Measurements from ENCODE around the gene IRX1. TPM values are rescaled to one million over a fixed set of nuclear protein-coding genes. Genes with fewer than 3 reads are reported as not detected.

IRX1 gene
- total RNA-seq, 2 donors from 2014 or later: not detected

- no peak for ATAC-seq (replicated peaks)
- Mint-ChIP-seq H3K4me3 (no peak overlapping the region), H3K4me1 (no peaks in the 10 kb centered on the region), H3K27me3 (peaks cover 28% of the 10 kb centered on the region), H3K27ac (no peak overlapping the region), H3K9me3 (no peaks in the 10 kb centered on the region), H3K36me3 (ENCODE audit: low read depth) (no peaks in the 10 kb centered on the region)
Observed at GRCh38 chr5:3607541-3608181, 12.0 kb downstream of the IRX1 start.

- no peak for ATAC-seq (replicated peaks)
- H3K4me1 Mint-ChIP-seq: no peaks in the 10 kb centered on the region
Observed at GRCh38 chr5:3609120-3609681, 13.6 kb downstream of the IRX1 start.

GRCh38 chr5:3612591-3613042, 17.0 kb downstream of the IRX1 start:
- Mint-ChIP-seq H3K9me3 (peaks cover 12% of the 10 kb centered on the region), H3K27ac (no peak overlapping the region), H3K27me3 (peaks cover 5% of the 10 kb centered on the region), H3K4me1 (no peaks in the 10 kb centered on the region), H3K4me3 (no peak overlapping the region), H3K36me3 (ENCODE audit: low read depth) (no peaks in the 10 kb centered on the region)
- no peak for ATAC-seq (replicated peaks)

More at GRCh38 chr5:3609120-3609681, 13.6 kb downstream of the IRX1 start:
- no peak overlapping the region for H3K27ac Mint-ChIP-seq
- peaks cover 2% of the 10 kb centered on the region for H3K9me3 Mint-ChIP-seq
- no peaks in the 10 kb centered on the region for H3K36me3 Mint-ChIP-seq (ENCODE audit: low read depth)
- H3K27me3 Mint-ChIP-seq: peaks cover 18% of the 10 kb centered on the region
- no peak overlapping the region for H3K4me3 Mint-ChIP-seq

DNA sequence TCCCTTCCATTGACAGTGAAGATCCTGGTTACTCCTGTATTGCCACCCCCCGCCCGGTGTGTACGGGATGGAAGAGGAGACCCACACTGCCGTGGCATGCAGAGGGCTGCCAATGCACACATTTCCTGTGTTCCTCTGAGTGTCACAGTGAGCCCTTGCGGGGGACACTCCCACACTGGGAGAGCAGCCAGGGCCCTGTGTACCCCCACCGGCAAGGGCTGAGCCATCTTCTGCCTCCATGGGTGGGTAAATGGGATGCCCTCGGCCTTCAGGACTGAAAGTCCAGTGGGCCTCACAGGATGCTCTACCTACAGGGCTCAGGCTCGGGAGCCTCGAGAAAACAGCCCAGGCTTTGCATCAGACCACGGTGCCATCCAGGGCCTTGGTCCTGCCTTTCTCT, 18.1 kb downstream of the IRX1 start:
- H3K9me3 Mint-ChIP-seq: peaks cover 16% of the 10 kb centered on the region
- H3K36me3 Mint-ChIP-seq (ENCODE audit: low read depth): no peaks in the 10 kb centered on the region
- H3K4me3 Mint-ChIP-seq: no peak overlapping the region
- ATAC-seq (replicated peaks): no peak
- H3K4me1 Mint-ChIP-seq: no peaks in the 10 kb centered on the region
- H3K27ac Mint-ChIP-seq: no peak overlapping the region
- H3K27me3 Mint-ChIP-seq: peaks cover 5% of the 10 kb centered on the region

GRCh38 chr5:3615217-3615616, 19.6 kb downstream of the IRX1 start:
- Mint-ChIP-seq H3K4me3 (no peak overlapping the region), H3K27ac (no peak overlapping the region), H3K36me3 (ENCODE audit: low read depth) (no peaks in the 10 kb centered on the region), H3K27me3 (no peaks in the 10 kb centered on the region), H3K4me1 (no peaks in the 10 kb centered on the region), H3K9me3 (peaks cover 22% of the 10 kb centered on the region)
- ATAC-seq (replicated peaks): no peak

DNA sequence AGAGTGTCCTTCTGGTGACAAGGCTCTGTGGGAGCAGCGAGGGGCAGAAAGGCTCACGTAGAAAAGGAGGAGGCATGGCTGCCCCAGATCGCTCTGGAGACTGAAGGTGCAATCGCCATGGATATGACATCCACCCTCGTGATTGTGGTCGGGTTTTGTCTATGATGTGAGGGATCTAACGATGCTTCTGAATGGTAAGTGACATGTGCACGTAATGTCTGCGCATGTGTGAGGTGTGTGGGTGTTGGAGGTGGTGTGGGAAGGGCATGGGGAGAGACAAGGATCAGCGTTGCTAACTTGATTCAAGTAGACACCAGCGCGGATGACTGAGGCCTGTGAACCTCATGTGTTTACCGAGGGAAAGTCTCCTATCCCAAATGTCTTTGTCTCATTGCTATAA, 20.2 kb downstream of the IRX1 start:
- H3K27ac Mint-ChIP-seq: no peak overlapping the region
- H3K4me1 Mint-ChIP-seq: no peaks in the 10 kb centered on the region
- ATAC-seq (replicated peaks): no peak
- peaks cover 22% of the 10 kb centered on the region for H3K9me3 Mint-ChIP-seq
- no peaks in the 10 kb centered on the region for H3K27me3 Mint-ChIP-seq
- H3K4me3 Mint-ChIP-seq: no peak overlapping the region
- no peaks in the 10 kb centered on the region for H3K36me3 Mint-ChIP-seq (ENCODE audit: low read depth)

DNA sequence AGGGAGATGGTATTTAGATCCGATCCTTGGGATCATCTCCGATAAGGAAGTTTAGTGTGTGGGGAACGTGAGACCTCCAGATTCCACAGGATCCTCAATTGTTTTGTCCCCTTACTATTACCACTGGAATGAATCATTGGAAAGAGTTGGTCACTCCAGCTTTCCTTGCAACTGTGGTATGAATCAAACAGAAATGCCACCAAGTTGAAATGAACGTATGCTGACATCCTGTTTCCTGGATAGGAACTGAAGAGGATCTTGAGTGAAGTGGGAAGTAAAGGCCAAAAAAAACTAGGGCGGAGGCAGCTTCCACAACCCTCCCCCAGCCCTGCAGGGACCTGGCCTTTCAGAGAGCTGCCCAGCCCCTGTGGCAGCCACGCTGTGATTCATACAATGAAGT, 23.9 kb downstream of the IRX1 start:
- H3K27ac Mint-ChIP-seq: no peak overlapping the region
- no peak for ATAC-seq (replicated peaks)
- no peaks in the 10 kb centered on the region for H3K4me1 Mint-ChIP-seq

GRCh38 chr5:3622961-3623360, 27.3 kb downstream of the IRX1 start:
- H3K36me3 Mint-ChIP-seq (ENCODE audit: low read depth): no peaks in the 10 kb centered on the region
- H3K9me3 Mint-ChIP-seq: peaks cover 18% of the 10 kb centered on the region
- no peaks in the 10 kb centered on the region for H3K4me1 Mint-ChIP-seq
- H3K27ac Mint-ChIP-seq: no peak overlapping the region
- no peak for ATAC-seq (replicated peaks)
- H3K4me3 Mint-ChIP-seq: no peak overlapping the region
- H3K27me3 Mint-ChIP-seq: no peaks in the 10 kb centered on the region

More for the DNA sequence above, 23.9 kb downstream of the IRX1 start:
- H3K36me3 Mint-ChIP-seq (ENCODE audit: low read depth): no peaks in the 10 kb centered on the region
- no peak overlapping the region for H3K4me3 Mint-ChIP-seq
- H3K27me3 Mint-ChIP-seq: no peaks in the 10 kb centered on the region
- peaks cover 17% of the 10 kb centered on the region for H3K9me3 Mint-ChIP-seq

DNA sequence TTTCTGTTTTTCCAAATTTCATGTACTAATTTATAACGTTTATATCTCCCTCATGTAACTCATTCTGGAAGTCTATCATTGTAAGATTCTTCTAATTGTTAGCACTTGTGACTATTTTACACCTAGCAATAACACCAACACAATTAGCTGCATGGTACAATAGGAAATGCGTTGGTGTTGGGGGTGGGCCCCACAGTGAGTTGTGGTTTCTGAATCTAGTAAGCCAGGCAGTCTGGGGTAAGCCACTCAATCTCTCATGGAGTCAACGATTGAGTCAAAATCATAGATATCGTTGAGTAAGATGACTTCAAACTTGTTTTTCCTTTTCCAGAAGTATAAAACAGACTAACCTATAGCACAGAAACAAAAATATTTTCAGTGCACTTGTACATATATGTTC, 30.0 kb downstream of the IRX1 start:
- Mint-ChIP-seq H3K27ac (no peak overlapping the region), H3K9me3 (peaks cover 13% of the 10 kb centered on the region), H3K4me1 (no peaks in the 10 kb centered on the region), H3K4me3 (no peak overlapping the region), H3K27me3 (no peaks in the 10 kb centered on the region), H3K36me3 (ENCODE audit: low read depth) (no peaks in the 10 kb centered on the region)
- no peak for ATAC-seq (replicated peaks)

GRCh38 chr5:3634061-3634460, 38.4 kb downstream of the IRX1 start:
- Mint-ChIP-seq H3K9me3 (peaks cover 10% of the 10 kb centered on the region), H3K36me3 (ENCODE audit: low read depth) (no peaks in the 10 kb centered on the region), H3K27ac (no peak overlapping the region), H3K27me3 (no peaks in the 10 kb centered on the region), H3K4me3 (no peak overlapping the region), H3K4me1 (no peaks in the 10 kb centered on the region)
- ATAC-seq (replicated peaks): no peak

GRCh38 chr5:3639175-3639574, 43.5 kb downstream of the IRX1 start:
- H3K27ac Mint-ChIP-seq: no peak overlapping the region
- no peak overlapping the region for H3K4me3 Mint-ChIP-seq
- ATAC-seq (replicated peaks): no peak
- no peaks in the 10 kb centered on the region for H3K4me1 Mint-ChIP-seq
- no peaks in the 10 kb centered on the region for H3K36me3 Mint-ChIP-seq (ENCODE audit: low read depth)
- no peaks in the 10 kb centered on the region for H3K27me3 Mint-ChIP-seq
- H3K9me3 Mint-ChIP-seq: peaks cover 5% of the 10 kb centered on the region

DNA sequence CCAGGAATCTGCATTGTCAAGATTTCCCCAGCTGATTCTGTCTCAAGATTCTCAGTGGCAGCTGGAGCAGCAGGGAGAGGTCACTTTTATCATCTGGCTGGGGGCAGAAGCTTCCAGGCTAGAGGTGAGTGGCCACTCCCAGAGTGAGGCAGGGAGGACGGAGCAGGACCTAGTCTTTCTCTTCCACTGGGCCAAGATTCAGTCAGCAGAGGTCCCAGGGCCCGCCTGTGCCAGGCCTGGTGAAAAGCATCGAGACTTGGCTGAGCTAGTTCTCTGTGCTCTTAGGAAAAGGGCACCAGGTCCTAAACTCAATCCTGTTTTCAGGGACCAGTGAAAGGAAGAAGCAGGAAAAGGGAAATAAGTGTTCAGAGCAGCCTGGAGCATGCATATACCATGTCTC, 46.6 kb downstream of the IRX1 start:
- no peak overlapping the region for H3K27ac Mint-ChIP-seq
- H3K27me3 Mint-ChIP-seq: no peaks in the 10 kb centered on the region
- no peak overlapping the region for H3K4me3 Mint-ChIP-seq
- no peak for ATAC-seq (replicated peaks)
- H3K9me3 Mint-ChIP-seq: peaks cover 8% of the 10 kb centered on the region
- no peaks in the 10 kb centered on the region for H3K4me1 Mint-ChIP-seq
- no peaks in the 10 kb centered on the region for H3K36me3 Mint-ChIP-seq (ENCODE audit: low read depth)

GRCh38 chr5:3650320-3650719, 54.7 kb downstream of the IRX1 start:
- H3K4me3 Mint-ChIP-seq: no peak overlapping the region
- H3K27ac Mint-ChIP-seq: no peak overlapping the region
- no peak for ATAC-seq (replicated peaks)
- no peaks in the 10 kb centered on the region for H3K27me3 Mint-ChIP-seq
- H3K9me3 Mint-ChIP-seq: peaks cover 7% of the 10 kb centered on the region
- H3K36me3 Mint-ChIP-seq (ENCODE audit: low read depth): no peaks in the 10 kb centered on the region
- no peaks in the 10 kb centered on the region for H3K4me1 Mint-ChIP-seq

GRCh38 chr5:3650868-3651267, 55.2 kb downstream of the IRX1 start:
- H3K4me1 Mint-ChIP-seq: no peaks in the 10 kb centered on the region
- H3K27ac Mint-ChIP-seq: no peak overlapping the region
- no peaks in the 10 kb centered on the region for H3K27me3 Mint-ChIP-seq
- H3K4me3 Mint-ChIP-seq: no peak overlapping the region
- no peaks in the 10 kb centered on the region for H3K36me3 Mint-ChIP-seq (ENCODE audit: low read depth)
- no peak for ATAC-seq (replicated peaks)
- peaks cover 7% of the 10 kb centered on the region for H3K9me3 Mint-ChIP-seq

Measured in activated T-helper 17 cell treated with anti-CD3 and anti-CD28 coated beads, Interleukin-2, amount 50 U/mL, for 72 hours (primary cell).